Panc1 (cell line): Measurements from ENCODE around the gene CACNA2D3.

Experiments used
- CTCF ChIP-seq: fragments of 450-650 bp; IDR thresholded peaks from 2 replicates; pipeline ENCODE4 v1.5.1; 2017; ENCODE audit warnings: mild to moderate bottlenecking
- POLR2AphosphoS5 ChIP-seq: IDR thresholded peaks from 2 replicates; pipeline ENCODE4 v1.6.1; 2012; ENCODE audit warnings: mild to moderate bottlenecking, low read depth, low read length, moderate library complexity
- TCF7L2 ChIP-seq: IDR thresholded peaks from 2 replicates; pipeline ENCODE4 v1.6.1; 2011; ENCODE audit warnings: mild to moderate bottlenecking, low read depth, low read length, inconsistent platforms
- TF ChIP-seq, protein P1 (sequence below), 2 experiments: IDR thresholded peaks; 2 replicates each; pipeline ENCODE4 v1.6.1; 2011 to 2012; ENCODE audit warnings: low read depth in 2 of 2, control low read depth in 1 of 2, low read length in 1 of 2, mild to moderate bottlenecking in 1 of 2, moderate library complexity in 1 of 2; ENCODE audit not compliant: insufficient read depth in 1 of 2

GRCh38 chr3:54322354-54322753, 200.0 kb downstream of the CACNA2D3 start:
- TF ChIP-seq CTCF (no peak), POLR2AphosphoS5 (no peak), TCF7L2 (no peak)
- TF ChIP-seq, protein P1, sequence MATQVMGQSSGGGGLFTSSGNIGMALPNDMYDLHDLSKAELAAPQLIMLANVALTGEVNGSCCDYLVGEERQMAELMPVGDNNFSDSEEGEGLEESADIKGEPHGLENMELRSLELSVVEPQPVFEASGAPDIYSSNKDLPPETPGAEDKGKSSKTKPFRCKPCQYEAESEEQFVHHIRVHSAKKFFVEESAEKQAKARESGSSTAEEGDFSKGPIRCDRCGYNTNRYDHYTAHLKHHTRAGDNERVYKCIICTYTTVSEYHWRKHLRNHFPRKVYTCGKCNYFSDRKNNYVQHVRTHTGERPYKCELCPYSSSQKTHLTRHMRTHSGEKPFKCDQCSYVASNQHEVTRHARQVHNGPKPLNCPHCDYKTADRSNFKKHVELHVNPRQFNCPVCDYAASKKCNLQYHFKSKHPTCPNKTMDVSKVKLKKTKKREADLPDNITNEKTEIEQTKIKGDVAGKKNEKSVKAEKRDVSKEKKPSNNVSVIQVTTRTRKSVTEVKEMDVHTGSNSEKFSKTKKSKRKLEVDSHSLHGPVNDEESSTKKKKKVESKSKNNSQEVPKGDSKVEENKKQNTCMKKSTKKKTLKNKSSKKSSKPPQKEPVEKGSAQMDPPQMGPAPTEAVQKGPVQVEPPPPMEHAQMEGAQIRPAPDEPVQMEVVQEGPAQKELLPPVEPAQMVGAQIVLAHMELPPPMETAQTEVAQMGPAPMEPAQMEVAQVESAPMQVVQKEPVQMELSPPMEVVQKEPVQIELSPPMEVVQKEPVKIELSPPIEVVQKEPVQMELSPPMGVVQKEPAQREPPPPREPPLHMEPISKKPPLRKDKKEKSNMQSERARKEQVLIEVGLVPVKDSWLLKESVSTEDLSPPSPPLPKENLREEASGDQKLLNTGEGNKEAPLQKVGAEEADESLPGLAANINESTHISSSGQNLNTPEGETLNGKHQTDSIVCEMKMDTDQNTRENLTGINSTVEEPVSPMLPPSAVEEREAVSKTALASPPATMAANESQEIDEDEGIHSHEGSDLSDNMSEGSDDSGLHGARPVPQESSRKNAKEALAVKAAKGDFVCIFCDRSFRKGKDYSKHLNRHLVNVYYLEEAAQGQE (IDR thresholded peaks at IDR 0.05; ENCODE audit: insufficient read depth in 1 of 2, low read depth in 2 of 2, low read length in 1 of 2), result no peak
